ENCODE results near the gene ALK. TPM values are rescaled to one million over a fixed set of nuclear protein-coding genes. Genes with fewer than 3 reads are reported as not detected.

The ALK gene
- total and polyA plus RNA-seq, 2 experiments from 2014 or later: 0.35 TPM; not detected in 1

- no peaks in the 10 kb centered on the region for H3K79me2 ChIP-seq (replicated peaks; ENCODE audit: insufficient read depth)
- H3K36me3 Mint-ChIP-seq (ENCODE audit: low read depth): no peaks in the 10 kb centered on the region
These were observed 678.6 kb downstream of the ALK start for GRCh38 chr2:29242621-29243375.

More at GRCh38 chr2:29242621-29243375, 678.6 kb downstream of the ALK start:
- DNase-seq (ENCODE audit: low spot score): no peak
- H3K4me1 Mint-ChIP-seq: no peaks in the 10 kb centered on the region
- Histone ChIP-seq H3K27me3 (ENCODE audit: insufficient read depth) (no peaks in the 10 kb centered on the region), H3K4me1 (ENCODE audit: insufficient read depth) (no peaks in the 10 kb centered on the region), H3K4me2 (no peak overlapping the region), H4K20me1 (replicated peaks; ENCODE audit: insufficient read depth) (no peaks in the 10 kb centered on the region), H3F3A (replicated peaks; ENCODE audit: low read depth) (no peaks in the 10 kb centered on the region), H3K36me3 (ENCODE audit: insufficient read depth) (no peaks in the 10 kb centered on the region), H3K9me2 (ENCODE audit: insufficient read depth) (no peaks in the 10 kb centered on the region), H3K4me3 (no peak overlapping the region), H3K27ac (ENCODE audit: low read depth) (no peak overlapping the region), H2AFZ (no peak overlapping the region)
- H3K9me3 Mint-ChIP-seq: no peaks in the 10 kb centered on the region
- no peak overlapping the region for H3K27ac Mint-ChIP-seq
- TF ChIP-seq CTCF (conservative IDR thresholded peaks at IDR 0.05; ENCODE audit: low read depth in 2 of 2): no peak
- no peak for TF ChIP-seq NANOG (IDR thresholded peaks at IDR 0.05; ENCODE audit: borderline replicate concordance)
- TF ChIP-seq POLR2AphosphoS5 (IDR thresholded peaks at IDR 0.05; ENCODE audit: low read depth): no peak
- no peak for TF ChIP-seq STAT1 (IDR thresholded peaks at IDR 0.05; ENCODE audit: unreplicated experiment)
- TF ChIP-seq ZNF331 (CRISPR knock-in tag; IDR thresholded peaks at IDR 0.05; ENCODE audit: low read depth): no peak
- no peak for TF ChIP-seq EZH2 (IDR thresholded peaks at IDR 0.05; ENCODE audit: low read depth, unreplicated experiment)
- TF ChIP-seq EZH2phosphoT487 (IDR thresholded peaks at IDR 0.05; ENCODE audit: unreplicated experiment): no peak
- no peak for TF ChIP-seq CREB1 (CRISPR knock-in tag; IDR thresholded peaks at IDR 0.05; ENCODE audit: low read depth)
- no peak for TF ChIP-seq ETS1 (IDR thresholded peaks at IDR 0.05)
- TF ChIP-seq, protein P1, sequence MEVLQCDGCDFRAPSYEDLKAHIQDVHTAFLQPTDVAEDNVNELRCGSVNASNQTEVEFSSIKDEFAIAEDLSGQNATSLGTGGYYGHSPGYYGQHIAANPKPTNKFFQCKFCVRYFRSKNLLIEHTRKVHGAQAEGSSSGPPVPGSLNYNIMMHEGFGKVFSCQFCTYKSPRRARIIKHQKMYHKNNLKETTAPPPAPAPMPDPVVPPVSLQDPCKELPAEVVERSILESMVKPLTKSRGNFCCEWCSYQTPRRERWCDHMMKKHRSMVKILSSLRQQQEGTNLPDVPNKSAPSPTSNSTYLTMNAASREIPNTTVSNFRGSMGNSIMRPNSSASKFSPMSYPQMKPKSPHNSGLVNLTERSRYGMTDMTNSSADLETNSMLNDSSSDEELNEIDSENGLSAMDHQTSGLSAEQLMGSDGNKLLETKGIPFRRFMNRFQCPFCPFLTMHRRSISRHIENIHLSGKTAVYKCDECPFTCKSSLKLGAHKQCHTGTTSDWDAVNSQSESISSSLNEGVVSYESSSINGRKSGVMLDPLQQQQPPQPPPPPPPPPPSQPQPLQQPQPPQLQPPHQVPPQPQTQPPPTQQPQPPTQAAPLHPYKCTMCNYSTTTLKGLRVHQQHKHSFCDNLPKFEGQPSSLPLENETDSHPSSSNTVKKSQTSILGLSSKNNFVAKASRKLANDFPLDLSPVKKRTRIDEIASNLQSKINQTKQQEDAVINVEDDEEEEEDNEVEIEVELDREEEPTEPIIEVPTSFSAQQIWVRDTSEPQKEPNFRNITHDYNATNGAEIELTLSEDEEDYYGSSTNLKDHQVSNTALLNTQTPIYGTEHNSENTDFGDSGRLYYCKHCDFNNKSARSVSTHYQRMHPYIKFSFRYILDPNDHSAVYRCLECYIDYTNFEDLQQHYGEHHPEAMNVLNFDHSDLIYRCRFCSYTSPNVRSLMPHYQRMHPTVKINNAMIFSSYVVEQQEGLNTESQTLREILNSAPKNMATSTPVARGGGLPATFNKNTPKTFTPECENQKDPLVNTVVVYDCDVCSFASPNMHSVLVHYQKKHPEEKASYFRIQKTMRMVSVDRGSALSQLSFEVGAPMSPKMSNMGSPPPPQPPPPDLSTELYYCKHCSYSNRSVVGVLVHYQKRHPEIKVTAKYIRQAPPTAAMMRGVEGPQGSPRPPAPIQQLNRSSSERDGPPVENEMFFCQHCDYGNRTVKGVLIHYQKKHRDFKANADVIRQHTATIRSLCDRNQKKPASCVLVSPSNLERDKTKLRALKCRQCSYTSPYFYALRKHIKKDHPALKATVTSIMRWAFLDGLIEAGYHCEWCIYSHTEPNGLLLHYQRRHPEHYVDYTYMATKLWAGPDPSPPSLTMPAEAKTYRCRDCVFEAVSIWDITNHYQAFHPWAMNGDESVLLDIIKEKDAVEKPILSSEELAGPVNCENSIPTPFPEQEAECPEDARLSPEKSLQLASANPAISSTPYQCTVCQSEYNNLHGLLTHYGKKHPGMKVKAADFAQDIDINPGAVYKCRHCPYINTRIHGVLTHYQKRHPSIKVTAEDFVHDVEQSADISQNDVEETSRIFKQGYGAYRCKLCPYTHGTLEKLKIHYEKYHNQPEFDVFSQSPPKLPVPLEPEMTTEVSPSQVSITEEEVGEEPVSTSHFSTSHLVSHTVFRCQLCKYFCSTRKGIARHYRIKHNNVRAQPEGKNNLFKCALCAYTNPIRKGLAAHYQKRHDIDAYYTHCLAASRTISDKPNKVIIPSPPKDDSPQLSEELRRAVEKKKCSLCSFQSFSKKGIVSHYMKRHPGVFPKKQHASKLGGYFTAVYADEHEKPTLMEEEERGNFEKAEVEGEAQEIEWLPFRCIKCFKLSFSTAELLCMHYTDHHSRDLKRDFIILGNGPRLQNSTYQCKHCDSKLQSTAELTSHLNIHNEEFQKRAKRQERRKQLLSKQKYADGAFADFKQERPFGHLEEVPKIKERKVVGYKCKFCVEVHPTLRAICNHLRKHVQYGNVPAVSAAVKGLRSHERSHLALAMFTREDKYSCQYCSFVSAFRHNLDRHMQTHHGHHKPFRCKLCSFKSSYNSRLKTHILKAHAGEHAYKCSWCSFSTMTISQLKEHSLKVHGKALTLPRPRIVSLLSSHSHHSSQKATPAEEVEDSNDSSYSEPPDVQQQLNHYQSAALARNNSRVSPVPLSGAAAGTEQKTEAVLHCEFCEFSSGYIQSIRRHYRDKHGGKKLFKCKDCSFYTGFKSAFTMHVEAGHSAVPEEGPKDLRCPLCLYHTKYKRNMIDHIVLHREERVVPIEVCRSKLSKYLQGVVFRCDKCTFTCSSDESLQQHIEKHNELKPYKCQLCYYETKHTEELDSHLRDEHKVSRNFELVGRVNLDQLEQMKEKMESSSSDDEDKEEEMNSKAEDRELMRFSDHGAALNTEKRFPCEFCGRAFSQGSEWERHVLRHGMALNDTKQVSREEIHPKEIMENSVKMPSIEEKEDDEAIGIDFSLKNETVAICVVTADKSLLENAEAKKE (CRISPR knock-in tag; IDR thresholded peaks at IDR 0.05): no peak
- TF ChIP-seq ZNF114 (CRISPR knock-in tag; IDR thresholded peaks at IDR 0.05): no peak
- no peak for TF ChIP-seq JUNB (IDR thresholded peaks at IDR 0.05; ENCODE audit: unreplicated experiment)
- TF ChIP-seq REST (IDR thresholded peaks at IDR 0.05; ENCODE audit: unreplicated experiment): no peak
- peaks cover 9% of the 10 kb centered on the region for H3K27me3 Mint-ChIP-seq (ENCODE audit: insufficient read depth, low read depth, poor library complexity)
- H3K4me3 Mint-ChIP-seq: no peak overlapping the region
- no peak for ATAC-seq
